CD14-positive monocyte (primary cell): ENCODE results near the gene EML3. TPM values are rescaled to one million over a fixed set of nuclear protein-coding genes. Genes with fewer than 3 reads are reported as not detected.

Experiments used
- DNase-seq, 3 donors: peaks; one replicate each; pipeline ENCODE4 v3.0.0-alpha.2; 2011 to 2022
- H2AFZ ChIP-seq: 2 replicates; pipeline ENCODE4 v1.6.0; 2012; ENCODE audit warnings: mild to moderate bottlenecking, low read depth, low read length, inconsistent platforms; ENCODE audit not compliant: insufficient read depth, poor library complexity, severe bottlenecking
- H3K27ac ChIP-seq, 2 donors: 1 replicate in 1 of 2; 2 replicates in 1 of 2; pipeline ENCODE4 v1.5.1; 2012 to 2013; ENCODE audit warnings: low read length in 2 of 2, control low read depth in 1 of 2, inconsistent platforms in 1 of 2, low read depth in 1 of 2, mild to moderate bottlenecking in 1 of 2
- H3K27me3 ChIP-seq, 2 donors: one replicate each; pipeline versions ENCODE4 v1.6.0 to v1.6.1; 2011 to 2013; ENCODE audit warnings: low read length in 2 of 2; ENCODE audit not compliant: control insufficient read depth in 2 of 2, insufficient read depth in 2 of 2
- H3K36me3 ChIP-seq, 2 donors: replicated peaks in 1 of 2; 1 replicate in 1 of 2; 2 replicates in 1 of 2; pipeline versions ENCODE4 v1.5.1 to v1.6.1; 2012 to 2013; ENCODE audit warnings: low read length in 2 of 2, control low read depth in 1 of 2, inconsistent platforms in 1 of 2, mild to moderate bottlenecking in 1 of 2; ENCODE audit not compliant: insufficient read depth in 2 of 2, control insufficient read depth in 1 of 2
- H3K4me1 ChIP-seq, 2 donors: 1 replicate in 1 of 2; 2 replicates in 1 of 2; pipeline versions ENCODE4 v1.5.1 to v1.6.1; 2012 to 2013; ENCODE audit warnings: low read length in 2 of 2, control low read depth in 1 of 2, inconsistent platforms in 1 of 2, mild to moderate bottlenecking in 1 of 2, moderate library complexity in 1 of 2; ENCODE audit not compliant: insufficient read depth in 2 of 2, control insufficient read depth in 1 of 2
- H3K4me2 ChIP-seq: replicated peaks from 2 replicates; pipeline ENCODE3; 2012; ENCODE audit warnings: low read length, moderate library complexity, mild to moderate bottlenecking; ENCODE audit not compliant: poor library complexity, severe bottlenecking; ENCODE audit errors: extremely low read depth
- H3K4me3 ChIP-seq, 3 experiments: fragments of 200-600 bp in 1 of 3; sonication (generic) in 1 of 3; replicated peaks in 1 of 3; 1 replicate in 2 of 3; 2 replicates in 1 of 3; pipeline ENCODE4 v1.5.1; 2011 to 2013; ENCODE audit warnings: low read length in 3 of 3, mild to moderate bottlenecking in 3 of 3, control low read depth in 2 of 3, low read depth in 2 of 3, inconsistent platforms in 1 of 3, moderate library complexity in 1 of 3
- H3K79me2 ChIP-seq: 2 replicates; pipeline ENCODE4 v1.6.0; 2012; ENCODE audit warnings: mild to moderate bottlenecking, control low read depth, inconsistent platforms, low read length, moderate library complexity; ENCODE audit not compliant: insufficient read depth
- H3K9ac ChIP-seq: 2 replicates; pipeline ENCODE4 v1.6.0; 2017; ENCODE audit warnings: low read length, mild to moderate bottlenecking; ENCODE audit not compliant: insufficient read depth, poor library complexity, severe bottlenecking
- H3K9me3 ChIP-seq, 2 donors: replicated peaks in 1 of 2; 1 replicate in 1 of 2; 2 replicates in 1 of 2; pipeline versions ENCODE4 v1.5.1 to v1.6.1; 2012 to 2013; ENCODE audit warnings: low read length in 2 of 2, control low read depth in 1 of 2; ENCODE audit not compliant: control insufficient read depth in 1 of 2, insufficient read depth in 1 of 2
- H4K20me1 ChIP-seq: 2 replicates; pipeline ENCODE4 v1.6.0; 2012; ENCODE audit warnings: mild to moderate bottlenecking, low read length, control low read depth, moderate library complexity; ENCODE audit not compliant: insufficient read depth
- H3K27ac Mint-ChIP-seq, 7 donors: one replicate each; pipeline ENCODE4 v1.8.0; 2020; ENCODE audit warnings: mild to moderate bottlenecking in 7 of 7, mixed read lengths in 7 of 7, moderate library complexity in 6 of 7, inconsistent platforms in 2 of 7
- H3K27me3 Mint-ChIP-seq, 3 donors: one replicate each; pipeline ENCODE4 v1.8.0; 2021 to 2022; ENCODE audit warnings: low read depth in 3 of 3, mild to moderate bottlenecking in 3 of 3, mixed read lengths in 3 of 3, moderate library complexity in 3 of 3, inconsistent platforms in 1 of 3
- H3K36me3 Mint-ChIP-seq, 2 donors: one replicate each; pipeline ENCODE4 v1.8.0; 2020; ENCODE audit warnings: mixed read lengths in 2 of 2, inconsistent platforms in 1 of 2, mild to moderate bottlenecking in 1 of 2
- H3K4me1 Mint-ChIP-seq: one replicate; pipeline ENCODE4 v1.8.0; 2020; ENCODE audit warnings: mild to moderate bottlenecking, mixed read lengths
- H3K4me3 Mint-ChIP-seq, 2 donors: one replicate each; pipeline ENCODE4 v1.8.0; 2020; ENCODE audit warnings: mild to moderate bottlenecking in 2 of 2, mixed read lengths in 2 of 2, moderate library complexity in 1 of 2
- H3K9me3 Mint-ChIP-seq, 7 donors: one replicate each; pipeline ENCODE4 v1.8.0; 2020 to 2022; ENCODE audit warnings: mixed read lengths in 7 of 7, mild to moderate bottlenecking in 6 of 7, moderate library complexity in 6 of 7, inconsistent platforms in 2 of 7
- WGBS: methylation state at CpG from one replicate; pipeline ENCODE4 v1.1.5; 2013; ENCODE audit warnings: missing lambda C conversion rate; ENCODE audit not compliant: insufficient coverage; 5-methylcytosine and 5-hydroxymethylcytosine counted together
- intact Hi-C, 2 donors: fragments of 100-400 bp; cut with micrococcal nuclease; formaldehyde crosslinking; loops; one replicate each; pipeline versions ENCODE4 v1.15.0 to v1.15.1; 2023
- polyA plus RNA-seq, 3 donors: library from polyadenylated mRNA; depleted of rRNA in 1 of 3; unstranded in 2 of 3; stranded (reverse) in 1 of 3; fragments of 300-500 nt in 2 of 3; fragments of >200 nt in 1 of 3; fragmentation: Illumina TruSeq in 2 of 3; gene quantifications; 1 replicate in 2 of 3; 2 replicates in 1 of 3; pipeline ENCODE4 v1.2.3, GENCODE V29; 2012 to 2021
- TF ChIP-seq, protein P1 (sequence below): fragments of 200-600 bp; IDR thresholded peaks from one replicate; pipeline ENCODE4 v1.8.0; 2022; ENCODE audit warnings: antibody characterized with exemption, mild to moderate bottlenecking

The EML3 gene
- polyA plus RNA-seq, 3 donors, result 7.2 to 131 (median 10.6) TPM

DNA sequence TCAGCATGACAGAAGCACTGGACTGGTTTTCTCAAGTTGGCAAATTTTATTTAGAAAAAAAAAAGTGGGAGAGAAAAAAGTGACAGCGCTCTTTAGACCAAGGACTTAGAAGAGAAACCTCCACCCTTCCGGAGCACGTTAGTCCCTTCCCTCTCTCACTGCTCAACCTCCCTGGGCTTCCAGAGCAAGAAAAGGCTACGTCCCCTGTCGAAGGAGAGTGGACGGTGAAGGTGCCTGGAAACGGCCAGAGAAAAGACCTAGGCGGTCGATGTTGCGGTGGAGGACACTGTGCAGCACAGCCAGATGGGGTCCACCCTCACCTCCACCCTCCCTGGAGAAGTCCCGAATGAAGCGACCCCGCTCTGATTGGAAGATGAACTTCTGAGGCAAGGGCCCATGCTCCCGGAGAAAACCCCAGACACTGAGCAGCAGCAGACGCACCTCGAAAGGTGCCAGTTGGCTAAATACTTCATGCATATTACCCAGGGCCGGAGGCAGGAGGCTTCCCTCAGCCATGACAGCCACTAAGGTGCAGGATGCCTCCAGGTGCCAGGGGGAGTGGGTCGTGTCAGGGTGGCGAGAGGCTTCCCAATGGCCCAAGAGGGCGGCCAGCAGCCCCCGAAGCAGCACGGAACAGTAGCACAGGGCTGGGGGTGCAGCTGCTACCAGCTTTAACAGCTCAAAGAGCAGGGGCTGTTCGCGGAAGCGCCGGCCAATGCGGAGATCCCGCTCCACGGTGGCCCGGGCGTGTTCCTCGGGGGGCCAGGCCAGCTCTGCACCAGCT lies 34.4 kb upstream of the EML3 start:
- intact Hi-C loops, result loop anchor here in 1 of 2 donors (5.0 kb wide), 1 partner anchor 45 kb away; the partner anchor contains the start of gene MTA2
- Histone ChIP-seq H2AFZ (no peak overlapping the region), H3K36me3 (peaks cover 25 to 45% of the 10 kb centered on the region in 2 donors), H3K27me3 (no peaks in the 10 kb centered on the region), H3K4me2 (peak overlapping the region; percentile 98), H3K79me2 (peaks cover 72% of the 10 kb centered on the region), H3K9ac (peak overlapping the region; percentile 96), H4K20me1 (no peaks in the 10 kb centered on the region), H3K4me3 (peak overlapping the region in 1 of 3 experiments; percentile 91), H3K4me1 (peaks cover 20 to 30% of the 10 kb centered on the region in 2 donors), H3K27ac (peak overlapping the region; percentile 74 to 82), H3K9me3 (no peaks in the 10 kb centered on the region)
- Mint-ChIP-seq H3K27me3 (peaks cover 0 to 4% (median 0%) of the 10 kb centered on the region in 3 donors), H3K4me1 (peaks cover 21% of the 10 kb centered on the region), H3K36me3 (peaks cover 18 to 41% of the 10 kb centered on the region in 2 donors), H3K9me3 (no peaks in the 10 kb centered on the region), H3K4me3 (peak overlapping the region; percentile 42 to 87), H3K27ac (peak overlapping the region; percentile 40 to 93 (median 83))
- TF ChIP-seq, protein P1, sequence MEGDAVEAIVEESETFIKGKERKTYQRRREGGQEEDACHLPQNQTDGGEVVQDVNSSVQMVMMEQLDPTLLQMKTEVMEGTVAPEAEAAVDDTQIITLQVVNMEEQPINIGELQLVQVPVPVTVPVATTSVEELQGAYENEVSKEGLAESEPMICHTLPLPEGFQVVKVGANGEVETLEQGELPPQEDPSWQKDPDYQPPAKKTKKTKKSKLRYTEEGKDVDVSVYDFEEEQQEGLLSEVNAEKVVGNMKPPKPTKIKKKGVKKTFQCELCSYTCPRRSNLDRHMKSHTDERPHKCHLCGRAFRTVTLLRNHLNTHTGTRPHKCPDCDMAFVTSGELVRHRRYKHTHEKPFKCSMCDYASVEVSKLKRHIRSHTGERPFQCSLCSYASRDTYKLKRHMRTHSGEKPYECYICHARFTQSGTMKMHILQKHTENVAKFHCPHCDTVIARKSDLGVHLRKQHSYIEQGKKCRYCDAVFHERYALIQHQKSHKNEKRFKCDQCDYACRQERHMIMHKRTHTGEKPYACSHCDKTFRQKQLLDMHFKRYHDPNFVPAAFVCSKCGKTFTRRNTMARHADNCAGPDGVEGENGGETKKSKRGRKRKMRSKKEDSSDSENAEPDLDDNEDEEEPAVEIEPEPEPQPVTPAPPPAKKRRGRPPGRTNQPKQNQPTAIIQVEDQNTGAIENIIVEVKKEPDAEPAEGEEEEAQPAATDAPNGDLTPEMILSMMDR, result no peak
- 94% methylated on average over 18 of the region's 32 CpGs for WGBS
- DNase-seq, result no peak

DNA sequence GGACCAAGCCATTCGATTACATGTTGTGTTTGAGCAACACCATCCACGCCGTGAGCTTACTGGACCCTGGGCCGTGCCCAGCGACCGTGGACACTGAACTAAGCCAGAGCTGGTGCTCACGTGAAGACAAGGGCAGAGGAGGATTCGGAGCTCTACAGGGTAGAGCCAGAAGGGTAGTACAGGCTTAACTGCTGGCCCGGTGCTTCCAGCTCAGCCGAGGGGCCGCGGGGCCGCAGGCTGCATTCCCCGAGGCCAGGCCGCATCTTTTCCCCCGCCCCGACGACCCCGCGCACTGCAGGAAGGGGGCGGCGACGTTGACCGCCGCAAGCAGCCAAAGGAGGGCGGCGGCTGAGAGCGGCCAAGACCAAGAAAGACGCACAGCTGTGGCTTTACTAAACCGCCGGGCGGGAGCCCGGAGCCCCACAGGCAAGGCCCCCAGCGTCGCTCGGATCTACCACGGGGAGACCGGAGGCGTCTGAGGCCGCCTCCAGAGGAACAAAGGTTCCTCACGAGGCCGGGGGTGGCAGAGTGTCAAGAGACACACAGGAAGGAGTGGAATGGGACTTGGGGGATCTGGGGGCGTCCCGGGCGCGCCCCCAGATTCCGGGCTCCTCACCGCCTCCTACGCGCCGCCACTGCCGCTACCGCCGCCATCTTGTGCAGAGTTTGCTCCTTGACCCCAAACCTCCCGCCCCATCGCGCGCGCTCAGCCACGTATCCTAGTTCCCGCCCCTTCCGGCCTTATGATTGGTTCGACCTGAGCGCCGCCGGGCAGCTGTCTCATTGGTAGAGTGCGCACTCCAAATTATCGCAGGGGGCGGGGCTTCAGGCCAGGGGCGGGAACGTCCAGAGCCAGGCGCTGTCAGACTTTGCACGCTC lies 33.6 kb upstream of the EML3 start, which contains the start of gene GANAB:
Gene GANAB, minus strand, starts transcription at position 668 of the 879 bp plus-strand sequence. Its CDS starts 14 bp downstream, at position 654.
- peak; percentile 97 to 98 (median 97) for DNase-seq
- peak within 1 kb of the TSS; percentile 84 for H2AFZ ChIP-seq
- Mint-ChIP-seq H3K27me3 (peaks cover 0 to 4% (median 0%) of the 10 kb centered on the region in 3 donors), H3K4me3 (peak within 1 kb of the TSS; percentile 87 to 94), H3K9me3 (no peaks in the 10 kb centered on the region), H3K36me3 (peaks cover 18 to 41% of the 10 kb centered on the region in 2 donors), H3K4me1 (peaks cover 18% of the 10 kb centered on the region), H3K27ac (peak within 1 kb of the TSS; percentile 85 to 98 (median 91))
- TF ChIP-seq, protein P1, result no peak
- H3K79me2 ChIP-seq, result peaks cover 72% of the 10 kb centered on the region
- under 1% methylated on average over 71 of the region's 73 CpGs for WGBS
- peak within 1 kb of the TSS; percentile 74 to 90 for H3K27ac ChIP-seq
- H3K4me1 ChIP-seq, result peaks cover 16 to 24% of the 10 kb centered on the region in 2 donors
- H4K20me1 ChIP-seq, result peaks cover 4% of the 10 kb centered on the region
- H3K9me3 ChIP-seq, result no peaks in the 10 kb centered on the region
- peak within 1 kb of the TSS; percentile 91 to 99 (median 91) for H3K4me3 ChIP-seq
- peaks cover 25 to 45% of the 10 kb centered on the region in 2 donors for H3K36me3 ChIP-seq
- intact Hi-C loops, result loop anchor here in 1 of 2 donors (5.0 kb wide), 1 partner anchor 44 kb away; the partner anchor contains the start of gene MTA2
- no peaks in the 10 kb centered on the region for H3K27me3 ChIP-seq
- peak within 1 kb of the TSS; percentile 98 for H3K4me2 ChIP-seq
- peak within 1 kb of the TSS; percentile 96 for H3K9ac ChIP-seq
